Stimulated activated naive CD4-positive, alpha-beta T cell treated with Interleukin-2 at 50 U/mL for 16 hours (primary cell): ENCODE data around the gene GATB.

Experiments used
- DNase-seq: peaks from one replicate; lab custom pipeline; 2025; lab: John Stamatoyannopoulos, UW

GATB gene

GRCh38 chr4:151694961-151695720 lies 65.7 kb downstream of the GATB start:
- no peak for DNase-seq

- no peak for DNase-seq
These were observed 67.8 kb downstream of the GATB start for GRCh38 chr4:151692821-151693673.

- DNase-seq, result no peak
These were observed 68.4 kb downstream of the GATB start for GRCh38 chr4:151692443-151692782.

DNA sequence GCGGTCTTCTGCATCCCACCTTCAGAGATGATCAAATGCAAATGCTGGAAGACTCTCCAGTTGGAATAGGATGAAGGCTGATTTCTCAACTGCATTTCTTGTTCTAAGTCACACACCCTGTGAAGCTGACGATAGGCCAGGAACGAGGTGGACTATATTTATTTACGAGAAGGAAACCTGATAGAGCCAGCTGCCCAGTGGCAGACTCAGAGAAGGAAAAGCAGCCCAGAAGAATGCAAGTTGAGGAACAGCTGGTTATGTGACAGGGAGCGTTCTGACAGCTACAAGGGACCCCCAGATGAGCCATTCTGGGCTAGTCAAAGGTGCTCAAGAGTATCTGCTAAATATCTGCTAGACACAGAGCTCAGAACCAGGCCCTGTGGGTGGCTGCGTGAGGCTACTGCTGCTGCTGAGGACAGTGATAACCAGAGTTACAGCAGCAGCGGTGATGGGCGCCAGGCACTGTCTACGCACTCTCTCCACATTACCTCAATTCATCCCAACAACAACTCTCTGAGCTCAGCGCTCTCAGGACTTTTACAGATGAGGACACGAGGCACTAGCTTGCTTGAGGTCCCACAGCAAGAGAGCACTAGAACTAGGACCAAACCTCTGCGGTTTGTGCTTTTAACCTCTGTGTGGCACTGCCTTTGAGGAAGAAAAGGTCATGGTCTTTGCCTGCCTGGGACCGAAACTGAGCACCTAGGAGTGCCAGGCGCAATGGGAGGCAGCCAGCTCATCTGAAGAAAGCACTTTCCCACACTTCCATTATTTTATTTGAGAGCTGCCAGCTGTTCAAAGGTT lies 69.0 kb downstream of the GATB start:
- no peak for DNase-seq

DNA sequence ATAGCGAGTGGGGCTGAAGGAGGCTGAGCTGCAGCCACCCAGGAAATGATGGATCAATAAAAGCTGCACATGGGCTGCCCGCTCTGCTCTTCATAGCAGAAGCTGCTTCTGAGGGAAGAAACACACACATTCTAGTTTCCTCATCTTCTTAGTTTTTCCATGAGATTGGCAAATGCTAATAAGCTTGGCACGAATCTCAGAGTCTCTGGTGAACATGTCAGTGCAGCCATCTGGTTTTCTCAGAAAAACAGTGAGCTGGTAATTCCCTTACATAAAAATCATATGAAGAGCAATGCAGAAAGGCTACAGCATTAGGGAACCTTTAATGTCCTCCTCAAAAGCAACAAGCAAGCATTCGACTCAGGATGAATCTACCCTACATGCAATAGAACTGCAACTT lies 69.9 kb downstream of the GATB start:
- DNase-seq, result no peak

DNA sequence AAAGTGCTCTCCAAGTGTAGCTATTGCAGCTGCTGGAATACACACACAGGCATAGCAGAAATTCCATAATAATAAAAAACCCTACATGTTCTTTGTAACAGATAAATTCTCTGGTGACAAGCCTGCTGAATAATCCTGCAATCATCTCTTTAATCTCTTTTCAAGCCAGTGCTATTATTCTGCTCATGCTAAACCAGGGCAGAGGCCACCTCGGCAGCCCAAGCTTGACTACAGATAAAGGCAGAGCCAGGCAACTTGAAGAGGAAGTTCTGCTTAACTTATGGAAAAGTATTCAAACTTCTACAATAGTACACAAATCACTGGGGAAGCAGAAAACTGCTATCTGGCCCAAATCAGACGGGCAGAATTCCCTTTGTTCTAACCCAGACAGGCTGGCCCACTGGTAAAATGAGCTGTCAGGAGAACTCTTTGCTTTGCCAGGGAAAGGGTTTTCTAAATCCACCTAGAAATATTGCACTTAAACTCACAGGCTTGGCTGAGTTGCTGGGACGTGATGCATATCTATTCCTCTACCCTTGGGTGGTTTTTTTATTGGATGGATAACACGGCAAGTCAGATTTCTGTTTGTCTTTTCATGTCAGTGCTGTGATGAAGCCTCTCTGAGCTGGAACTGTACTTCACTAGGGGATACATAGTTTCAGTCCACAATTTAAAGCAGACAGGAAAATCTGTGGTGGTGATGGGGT lies 70.5 kb downstream of the GATB start:
- no peak for DNase-seq

GRCh38 chr4:151689211-151689991 lies 71.4 kb downstream of the GATB start:
- no peak for DNase-seq

DNA sequence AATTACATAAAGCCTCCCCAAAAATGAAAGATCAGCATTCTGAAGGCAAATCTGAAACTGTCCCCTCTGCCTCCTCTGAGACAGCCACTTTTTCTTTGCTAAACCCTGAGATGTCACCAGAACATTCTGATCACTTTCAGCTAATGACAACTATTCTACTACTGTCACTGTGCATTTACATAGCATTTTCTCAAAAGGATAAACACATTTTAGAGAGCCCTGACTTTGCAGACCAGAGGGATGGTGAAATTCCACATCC lies 72.1 kb downstream of the GATB start:
- no peak for DNase-seq

DNA sequence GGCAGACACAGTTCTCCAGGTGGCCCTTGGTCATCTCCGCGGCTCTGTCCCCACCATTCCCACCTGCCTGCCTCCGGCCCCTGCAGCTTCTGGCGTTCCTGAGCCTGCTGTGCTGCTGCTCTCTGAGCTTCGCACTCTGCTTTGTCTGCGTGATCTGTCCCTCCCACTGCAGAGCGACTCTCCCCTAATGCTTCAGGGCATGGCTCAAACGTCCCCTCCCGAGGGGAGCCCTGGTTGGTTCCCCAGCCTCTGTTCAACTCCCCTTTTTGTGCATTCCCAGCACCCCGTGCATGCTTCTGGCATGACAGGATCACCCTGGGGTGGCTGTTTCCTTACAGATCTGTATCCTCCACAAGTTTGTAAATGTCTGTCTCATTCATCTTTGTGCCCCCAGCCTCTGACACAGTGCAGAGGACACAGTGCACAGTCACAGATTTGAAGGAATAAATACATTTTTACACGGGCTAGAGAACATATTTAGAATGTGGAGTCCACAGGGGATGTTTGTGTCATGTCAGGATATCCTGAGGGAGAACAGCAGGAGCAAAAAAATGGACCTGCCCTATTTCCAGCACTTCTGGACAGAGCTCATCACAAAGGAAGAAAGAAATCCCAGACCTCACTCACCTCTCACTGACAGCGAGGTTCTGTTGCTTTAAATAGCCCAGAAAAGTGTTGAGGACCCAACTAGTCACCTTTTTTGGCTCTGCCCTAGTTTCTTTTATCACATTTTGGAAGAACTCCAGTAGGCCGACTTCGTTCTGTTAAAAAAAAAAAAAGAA lies 72.6 kb downstream of the GATB start:
- DNase-seq, result no peak

- no peak for DNase-seq
These were observed 73.7 kb downstream of the GATB start for GRCh38 chr4:151687021-151687640.

DNA sequence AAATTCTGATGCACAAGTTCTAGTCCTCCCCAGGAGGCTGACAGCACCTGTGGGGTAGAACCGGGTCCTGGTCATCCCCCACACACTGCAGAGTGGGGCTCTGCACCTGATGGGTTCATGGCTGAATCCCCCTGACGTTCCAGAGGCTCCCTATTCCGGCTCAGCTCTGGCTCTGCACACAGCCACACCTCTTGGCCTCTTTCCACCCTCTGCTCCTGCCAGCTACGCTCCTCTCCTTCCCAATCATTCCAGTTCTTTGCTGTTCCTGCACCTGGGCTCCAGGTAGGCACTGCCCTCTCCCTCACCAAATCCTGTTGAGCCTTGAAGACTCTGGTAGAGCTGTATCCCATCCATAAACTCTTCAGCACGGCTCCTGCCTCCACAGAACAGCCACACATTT lies 75.5 kb downstream of the GATB start:
- no peak for DNase-seq

GRCh38 chr4:151681085-151681484 lies 79.7 kb downstream of the GATB start:
- DNase-seq, result no peak

GRCh38 chr4:151679231-151679630 lies 81.6 kb downstream of the GATB start:
- no peak for DNase-seq

- no peak for DNase-seq
These were observed 82.5 kb downstream of the GATB start for GRCh38 chr4:151678048-151678872.

- no peak for DNase-seq
These were observed 83.6 kb downstream of the GATB start for GRCh38 chr4:151677193-151677592.

GRCh38 chr4:151676301-151676700 lies 84.5 kb downstream of the GATB start:
- no peak for DNase-seq

- no peak for DNase-seq
These were observed 85.3 kb downstream of the GATB start for GRCh38 chr4:151675411-151675971.

DNA sequence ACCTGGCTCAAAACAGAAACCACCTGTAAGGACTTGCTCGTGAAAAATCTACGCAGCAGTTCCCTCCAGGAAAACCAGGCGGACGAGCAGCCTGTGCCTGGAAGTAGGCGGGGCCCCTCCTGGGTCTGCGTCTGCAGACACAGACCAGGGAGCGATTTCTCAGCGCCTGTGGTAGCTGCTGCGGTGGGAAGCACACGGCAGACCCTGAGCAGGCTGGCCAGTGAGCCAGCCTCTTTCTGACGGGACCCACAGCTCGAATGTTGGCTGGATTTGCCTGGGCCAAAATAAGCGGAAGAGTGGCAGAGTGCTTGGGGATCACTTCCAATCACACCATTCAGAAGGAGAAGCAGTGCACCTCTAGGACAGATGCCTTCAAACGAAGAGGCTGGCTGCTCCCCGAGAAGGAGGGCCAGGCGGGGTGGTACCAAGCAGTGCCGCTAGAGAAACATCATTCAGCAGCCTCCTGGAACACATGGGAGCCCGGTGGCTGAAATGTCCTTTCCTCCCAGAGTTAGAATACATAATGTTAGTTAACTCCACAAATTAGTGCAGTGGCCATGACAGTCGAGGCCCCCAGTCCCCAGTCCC lies 85.9 kb downstream of the GATB start:
- no peak for DNase-seq
